Upper lobe of right lung (tissue), 1 donor: ENCODE results near the gene SRP68. TPM values are rescaled to one million over a fixed set of nuclear protein-coding genes. Genes with fewer than 3 reads are reported as not detected.
A peak's percentile ranks its signal among the peaks of the same experiment; 100 is the strongest.

Experiments
- ATAC-seq: fragments of 200-7000 bp; cut with Tn5 transposase; one replicate; pipeline ENCODE4 v1.9.1; 2020; ENCODE audit warnings: mild to moderate bottlenecking, moderate library complexity
- DNase-seq: peaks from one replicate; pipeline ENCODE4 v3.0.0-alpha.2; 2020
- H3K27ac ChIP-seq: fragments of 200-600 bp; one replicate; pipeline ENCODE4 v1.8.0; 2022
- H3K27me3 ChIP-seq: fragments of 200-600 bp; one replicate; pipeline ENCODE4 v1.8.0; 2022; ENCODE audit warnings: mild to moderate bottlenecking
- H3K36me3 ChIP-seq: fragments of 200-600 bp; one replicate; pipeline ENCODE4 v1.8.0; 2022
- H3K4me1 ChIP-seq: fragments of 200-600 bp; one replicate; pipeline ENCODE4 v1.8.0; 2022
- H3K4me3 ChIP-seq: fragments of 200-600 bp; one replicate; pipeline ENCODE4 v1.8.0; 2022; ENCODE audit warnings: mild to moderate bottlenecking
- H3K9me3 ChIP-seq: fragments of 200-600 bp; one replicate; pipeline ENCODE4 v1.8.0; 2022
- CTCF ChIP-seq: fragments of 200-600 bp; IDR thresholded peaks from one replicate; pipeline ENCODE4 v1.8.0; 2022; ENCODE audit warnings: antibody characterized with exemption
- intact Hi-C: fragments of 100-400 bp; cut with DNase I; formaldehyde crosslinking; loops from one replicate; pipeline ENCODE4 v1.11.0; 2022
- total RNA-seq: library from RNA; stranded (reverse); fragmentation: NEBNext Ultra II Directional; extraction: Animal tissue kit (Norgen Biotek cat#: 25700); gene quantifications from one replicate; pipeline ENCODE4 v1.2.1, GENCODE V29; 2021
- donor health status: DM: no; HTN: yes; CAD: no; lungs with severe emphysema.

Gene SRP68
- total RNA-seq, 1 donor from 2014 or later, result 74.9 TPM

GRCh38 chr17:76111956-76112355, 39.6 kb upstream of the SRP68 start:
- no peak for ATAC-seq
- intact Hi-C loops, result no loop called here
- no peaks in the 10 kb centered on the region for H3K9me3 ChIP-seq
- no peaks in the 10 kb centered on the region for H3K4me1 ChIP-seq
- no peak for TF ChIP-seq CTCF
- no peak overlapping the region for H3K27ac ChIP-seq
- no peak overlapping the region for H3K4me3 ChIP-seq
- no peak for DNase-seq
- no peaks in the 10 kb centered on the region for H3K36me3 ChIP-seq
- no peaks in the 10 kb centered on the region for H3K27me3 ChIP-seq

- peak; percentile 22 for TF ChIP-seq CTCF
- Histone ChIP-seq H3K27ac (no peak overlapping the region), H3K27me3 (no peaks in the 10 kb centered on the region), H3K4me3 (no peak overlapping the region), H3K4me1 (peaks cover 10% of the 10 kb centered on the region), H3K36me3 (no peaks in the 10 kb centered on the region), H3K9me3 (no peaks in the 10 kb centered on the region)
- intact Hi-C loops, result no loop called here
- DNase-seq, result no peak
- no peak for ATAC-seq
These were observed 35.2 kb upstream of the SRP68 start for GRCh38 chr17:76107509-76107908.

DNA sequence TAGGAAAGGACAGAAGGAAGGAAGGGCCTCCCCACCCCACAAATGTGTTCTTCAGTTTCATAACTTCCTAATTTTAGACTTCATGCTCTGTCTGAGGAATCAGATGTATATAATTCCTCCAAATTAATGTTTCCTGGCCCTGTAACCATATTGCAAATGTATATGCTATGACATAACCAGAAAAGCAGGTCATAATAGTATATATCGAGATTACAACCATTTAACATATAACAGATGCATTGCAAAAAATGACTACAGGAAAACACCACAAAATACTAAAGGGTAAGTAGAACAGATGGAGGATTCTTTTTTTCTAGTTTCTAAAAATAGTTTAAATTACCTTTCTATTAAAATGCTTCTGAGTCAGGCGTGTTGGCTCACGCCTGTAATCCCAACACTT, 34.4 kb upstream of the SRP68 start:
- Histone ChIP-seq H3K9me3 (no peaks in the 10 kb centered on the region), H3K27me3 (no peaks in the 10 kb centered on the region), H3K4me3 (no peak overlapping the region), H3K36me3 (peaks cover 2% of the 10 kb centered on the region), H3K27ac (no peak overlapping the region), H3K4me1 (peaks cover 15% of the 10 kb centered on the region)
- ATAC-seq (no peak), DNase-seq (no peak)
- intact Hi-C loops, result no loop called here
- no peak for TF ChIP-seq CTCF

DNA sequence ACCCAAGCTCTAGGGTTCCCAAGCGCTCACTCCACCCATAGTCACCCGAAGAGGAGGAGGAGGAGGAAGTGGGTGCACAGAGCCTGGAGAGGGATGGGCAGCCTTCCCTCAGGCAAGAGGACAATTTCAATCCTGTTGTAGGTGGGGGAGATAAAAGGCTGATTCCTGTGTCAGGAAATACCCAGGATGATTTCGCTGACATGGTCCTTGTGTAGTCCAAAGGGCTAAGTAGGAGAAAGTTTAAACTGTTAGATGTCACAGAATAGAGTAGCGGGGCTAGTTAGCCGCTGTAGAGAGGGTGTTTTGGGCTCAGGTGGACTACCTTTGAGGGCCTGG, 32.5 kb upstream of the SRP68 start:
- Histone ChIP-seq H3K27me3 (no peaks in the 10 kb centered on the region), H3K36me3 (peaks cover 20% of the 10 kb centered on the region), H3K27ac (no peak overlapping the region), H3K9me3 (no peaks in the 10 kb centered on the region), H3K4me1 (peaks cover 15% of the 10 kb centered on the region), H3K4me3 (no peak overlapping the region)
- no peak for TF ChIP-seq CTCF
- no peak for DNase-seq
- intact Hi-C loops, result no loop called here
- ATAC-seq, result no peak

- DNase-seq (no peak), ATAC-seq (no peak)
- no peak for TF ChIP-seq CTCF
- peak overlapping the region; percentile 93 for H3K4me3 ChIP-seq
- H3K27me3 ChIP-seq, result no peaks in the 10 kb centered on the region
- H3K9me3 ChIP-seq, result no peaks in the 10 kb centered on the region
- peak overlapping the region; percentile 86 for H3K27ac ChIP-seq
- peaks cover 26% of the 10 kb centered on the region for H3K36me3 ChIP-seq
- intact Hi-C loops, result no loop called here
- H3K4me1 ChIP-seq, result peaks cover 15% of the 10 kb centered on the region
These were observed 32.0 kb upstream of the SRP68 start for GRCh38 chr17:76104140-76104895.
